Spleen (tissue), 7 donors: ENCODE data around the gene NR5A1.

Experiments used
- CTCF ChIP-seq, 11 experiments: fragments of 200-600 bp in 7 of 11; fragments of 450-650 bp in 4 of 11; sonication (generic) in 4 of 11; IDR thresholded peaks in 8 of 11; conservative IDR thresholded peaks in 3 of 11; 1 replicate in 7 of 11; 2 replicates in 4 of 11; pipeline versions ENCODE4 v1.4.0 to v1.8.0; 2016 to 2021; ENCODE audit warnings: antibody characterized with exemption in 11 of 11, inconsistent platforms in 4 of 11, mild to moderate bottlenecking in 1 of 11
- POLR2A ChIP-seq, 3 donors: fragments of 450-650 bp; IDR thresholded peaks; one replicate each; pipeline ENCODE4 v1.5.1; 2017; ENCODE audit warnings: antibody characterized with exemption in 3 of 3, mild to moderate bottlenecking in 1 of 3
- POLR2AphosphoS5 ChIP-seq, 3 donors: sonication (generic); formaldehyde crosslinking; IDR thresholded peaks; one replicate each; pipeline ENCODE4 v1.5.1; 2017; ENCODE audit warnings: antibody characterized with exemption in 3 of 3
- donor health status: DM: no; HTN: no; CAD: no; lungs with moderate emphysema.
- donor health status: DM: no; HTN: no; CAD: no.
- donor health status: DM: no; HTN: no; CAD: no.

GRCh38 chr9:124552273-124552605 is 45.0 kb upstream of the NR5A1 start:
- no peak for TF ChIP-seq POLR2AphosphoS5 (IDR thresholded peaks at IDR 0.05)
- TF ChIP-seq CTCF (IDR thresholded peaks at IDR 0.05 in 8 of 11, conservative IDR thresholded peaks at IDR 0.05 in 3 of 11) = no peak
- no peak for TF ChIP-seq POLR2A (IDR thresholded peaks at IDR 0.05)
